HCT116 (cell line): ENCODE results near the gene IRF8. TPM values are rescaled to one million over a fixed set of nuclear protein-coding genes. Genes with fewer than 3 reads are reported as not detected.

Experiments used
- ATAC-seq: fragments of 200-7000 bp; cut with Tn5 transposase; 2 replicates; pipeline ENCODE4 v1.9.1; 2020; ENCODE audit warnings: mild to moderate bottlenecking, moderate library complexity
- BruUV-seq: library from RNA; stranded (reverse); fragments of 400-500 nt; replicated peaks from 2 replicates; lab custom pipeline; 2021; lab: Mats Ljungman, UMichigan
- CTCF ChIA-PET: fragments of 300-600 bp; sonication (Branson Sonifier 250); formaldehyde crosslinking; loops from one replicate; lab custom pipeline; 2021; ENCODE audit warnings: antibody characterized with exemption; lab: Charles Lee
- POLR2A ChIA-PET: fragments of 300-600, 350-600 bp; sonication (Branson Sonifier 250); formaldehyde crosslinking; loops from one replicate; lab custom pipeline; 2021; ENCODE audit warnings: antibody characterized with exemption; lab: Charles Lee
- RAD21 ChIA-PET, 2 experiments: fragments of 300-600 bp; sonication (Branson Sonifier 250); formaldehyde crosslinking; loops; one replicate each; lab custom pipeline; 2023; ENCODE audit warnings: low total read pairs in 2 of 2; ENCODE audit not compliant: uncharacterized antibody in 2 of 2, unreplicated experiment in 2 of 2, low non-redundant PET in 1 of 2; lab: Charles Lee
- DNase-seq: peaks from one replicate; pipeline ENCODE4 v3.0.0-alpha.2; 2010; ENCODE audit warnings: low read depth, low spot score
- H2AFZ ChIP-seq: fragments of 200-600 bp; shearing (Covaris generic), sonication (generic); 2 replicates; pipeline ENCODE4 v1.6.1; 2017; ENCODE audit warnings: low read depth, mixed run types, mixed read lengths, antibody characterized with exemption, low read length; ENCODE audit not compliant: poor library complexity, severe bottlenecking
- H3K27ac ChIP-seq: 2 replicates; pipeline ENCODE4 v1.5.1; 2012; ENCODE audit warnings: low read depth, low read length
- H3K27me3 ChIP-seq: fragments of 200-600 bp; sonication (generic); 2 replicates; pipeline ENCODE4 v1.6.1; 2016; ENCODE audit warnings: mixed run types, low read length, mixed read lengths; ENCODE audit not compliant: insufficient read depth
- H3K36me3 ChIP-seq, 2 experiments: fragments of 200-500 bp in 1 of 2; fragments of 200-600 bp in 1 of 2; sonication (Bioruptor generic) in 1 of 2; sonication (generic) in 1 of 2; 2 replicates each; pipeline versions ENCODE4 v1.5.1 to v1.6.1; 2014 to 2016; ENCODE audit warnings: low read length in 2 of 2, inconsistent platforms in 1 of 2, mixed read lengths in 1 of 2, mixed run types in 1 of 2; ENCODE audit not compliant: insufficient read depth in 2 of 2, control insufficient read depth in 1 of 2
- H3K4me1 ChIP-seq, 2 experiments: fragments of 200-600 bp in 1 of 2; sonication (generic) in 1 of 2; 2 replicates each; pipeline versions ENCODE4 v1.5.1 to v1.6.1; 2012 to 2017; ENCODE audit warnings: low read length in 2 of 2, inconsistent platforms in 1 of 2, mild to moderate bottlenecking in 1 of 2, mixed read lengths in 1 of 2, mixed run types in 1 of 2, moderate library complexity in 1 of 2; ENCODE audit not compliant: insufficient read depth in 2 of 2, control insufficient read depth in 1 of 2
- H3K4me2 ChIP-seq: fragments of 200-600 bp; sonication (generic); 2 replicates; pipeline ENCODE4 v1.6.1; 2017; ENCODE audit warnings: mixed run types, low read length, mixed read lengths
- H3K4me3 ChIP-seq, 2 experiments: fragments of 200-600 bp in 1 of 2; sonication (generic) in 1 of 2; replicated peaks in 1 of 2; 2 replicates each; pipeline ENCODE4 v1.5.1; 2011 to 2016; ENCODE audit warnings: low read length in 2 of 2, control low read depth in 1 of 2, low read depth in 1 of 2, mild to moderate bottlenecking in 1 of 2, mixed read lengths in 1 of 2, mixed run types in 1 of 2
- H3K79me2 ChIP-seq: fragments of 200-600 bp; sonication (generic); 2 replicates; pipeline ENCODE4 v1.6.1; 2017; ENCODE audit warnings: mild to moderate bottlenecking, mixed run types, low read length, moderate library complexity, mixed read lengths; ENCODE audit not compliant: insufficient read depth
- H3K9ac ChIP-seq: fragments of 200-600 bp; sonication (generic); 2 replicates; pipeline ENCODE4 v1.6.1; 2016; ENCODE audit warnings: low read length, mixed read lengths
- H3K9me2 ChIP-seq: fragments of 200-600 bp; sonication (generic), shearing (Covaris generic); 2 replicates; pipeline ENCODE4 v1.6.1; 2017; ENCODE audit warnings: mixed run types, mild to moderate bottlenecking, moderate library complexity; ENCODE audit not compliant: insufficient read depth
- H3K9me3 ChIP-seq, 2 experiments: fragments of 200-500 bp in 1 of 2; fragments of 200-600 bp in 1 of 2; sonication (Bioruptor generic) in 1 of 2; sonication (generic) in 1 of 2; 2 replicates each; pipeline ENCODE4 v1.6.1; 2014 to 2017; ENCODE audit warnings: low read length in 2 of 2, mixed read lengths in 2 of 2, inconsistent platforms in 1 of 2, low read depth in 1 of 2, mild to moderate bottlenecking in 1 of 2, mixed run types in 1 of 2, moderate library complexity in 1 of 2; ENCODE audit not compliant: control insufficient read depth in 1 of 2, insufficient read depth in 1 of 2
- H4K20me1 ChIP-seq: fragments of 200-600 bp; sonication (generic), shearing (Covaris generic); 2 replicates; pipeline ENCODE4 v1.6.1; 2017; ENCODE audit warnings: mixed run types, mild to moderate bottlenecking, moderate library complexity; ENCODE audit not compliant: insufficient read depth
- CBX3 ChIP-seq: IDR thresholded peaks from 2 replicates; pipeline ENCODE4 v1.6.1; 2012; ENCODE audit warnings: low read depth
- CEBPB ChIP-seq: IDR thresholded peaks from 2 replicates; pipeline ENCODE4 v1.6.1; 2012; ENCODE audit warnings: low read depth
- EGR1 ChIP-seq: IDR thresholded peaks from 2 replicates; pipeline ENCODE4 v1.6.1; 2012; ENCODE audit warnings: low read depth
- ELF1 ChIP-seq: IDR thresholded peaks from 2 replicates; pipeline ENCODE4 v1.6.1; 2012; ENCODE audit warnings: low read depth, borderline replicate concordance
- EZH2 ChIP-seq: fragments of 200-600 bp; sonication (generic); IDR thresholded peaks from 2 replicates; pipeline ENCODE4 v1.6.1; 2017; ENCODE audit warnings: antibody characterized with exemption, mixed run types
- EZH2phosphoT487 ChIP-seq: fragments of 200-600 bp; IDR thresholded peaks from 2 replicates; pipeline ENCODE4 v1.6.1; 2018; ENCODE audit warnings: antibody characterized with exemption, borderline replicate concordance
- FOSL1 ChIP-seq: IDR thresholded peaks from 2 replicates; pipeline ENCODE4 v1.6.1; 2012; ENCODE audit warnings: low read depth
- MAX ChIP-seq: IDR thresholded peaks from 2 replicates; pipeline ENCODE4 v1.6.1; 2012
- POLR2AphosphoS5 ChIP-seq: IDR thresholded peaks from 2 replicates; pipeline ENCODE4 v1.6.1; 2011; ENCODE audit warnings: mild to moderate bottlenecking, low read depth, low read length, moderate library complexity
- RAD21 ChIP-seq: IDR thresholded peaks from 2 replicates; pipeline ENCODE4 v1.6.1; 2012; ENCODE audit warnings: low read depth, mild to moderate bottlenecking
- SIN3A ChIP-seq: IDR thresholded peaks from 2 replicates; pipeline ENCODE4 v1.6.1; 2012; ENCODE audit warnings: low read depth
- SP1 ChIP-seq: IDR thresholded peaks from 2 replicates; pipeline ENCODE4 v1.6.1; 2012; ENCODE audit warnings: low read depth
- SRF ChIP-seq: IDR thresholded peaks from 2 replicates; pipeline ENCODE4 v1.6.1; 2012; ENCODE audit warnings: low read depth
- TCF7L2 ChIP-seq: IDR thresholded peaks from 2 replicates; pipeline ENCODE4 v1.7.0; 2011; ENCODE audit warnings: borderline replicate concordance, inconsistent platforms; ENCODE audit not compliant: insufficient read depth, insufficient read length; ENCODE audit errors: extremely low read depth
- YY1 ChIP-seq: IDR thresholded peaks from 2 replicates; pipeline ENCODE4 v1.6.1; 2011; ENCODE audit warnings: low read length, low read depth, moderate library complexity, mild to moderate bottlenecking; ENCODE audit not compliant: insufficient replicate concordance; ENCODE audit errors: extremely low read depth
- ZFX ChIP-seq: fragments of 450-650 bp; IDR thresholded peaks from 2 replicates; pipeline ENCODE4 v1.6.1; 2017
- ZNF274 ChIP-seq: fragments of 200-500 bp; sonication (Bioruptor generic); IDR thresholded peaks from 2 replicates; pipeline ENCODE4 v1.6.1; 2014; ENCODE audit warnings: mild to moderate bottlenecking, low read depth, low read length, inconsistent platforms
- intact Hi-C: fragments of 100-400 bp; cut with micrococcal nuclease; formaldehyde crosslinking; loops from 2 replicates; pipeline ENCODE4 v1.10.0; 2022
- total RNA-seq: library from RNA; stranded (reverse); gene quantifications from one replicate; pipeline ENCODE4 v1.2.1, GENCODE V29; 2021; ENCODE audit not compliant: unreplicated experiment
- TF ChIP-seq, protein P1 (sequence below): IDR thresholded peaks from 2 replicates; pipeline ENCODE4 v1.6.1; 2012
- TF ChIP-seq, protein P2 (sequence below), 3 experiments: fragments of 200-600 bp in 1 of 3; sonication (generic) in 1 of 3; IDR thresholded peaks in 2 of 3; conservative IDR thresholded peaks in 1 of 3; 2 replicates each; pipeline ENCODE4 v1.5.1; 2012 to 2017; ENCODE audit warnings: low read depth in 2 of 3, low read length in 2 of 3, antibody characterized with exemption in 1 of 3, borderline replicate concordance in 1 of 3, control low read depth in 1 of 3, mild to moderate bottlenecking in 1 of 3, mixed read lengths in 1 of 3, mixed run types in 1 of 3, moderate library complexity in 1 of 3; ENCODE audit not compliant: insufficient read depth in 1 of 3

The IRF8 gene
- total RNA-seq, 1 experiment from 2014 or later: 0.61 TPM

- ChIA-PET RAD21 (no interaction called here), POLR2A (no interaction called here), CTCF (no interaction called here)
- H3K4me3 ChIP-seq: no peak overlapping the region
- H3K9me2 ChIP-seq: no peaks in the 10 kb centered on the region
- DNase-seq (no peak), ATAC-seq (no peak)
- BruUV-seq: no TSS peak
- TF ChIP-seq CBX3 (no peak), YY1 (no peak), EZH2phosphoT487 (no peak), ZNF274 (no peak), ELF1 (no peak), TCF7L2 (no peak), POLR2AphosphoS5 (no peak), CEBPB (no peak), ZFX (no peak), SIN3A (no peak), RAD21 (no peak), FOSL1 (no peak), EGR1 (no peak), EZH2 (no peak), SP1 (no peak), SRF (no peak), MAX (no peak)
- TF ChIP-seq, protein P1, sequence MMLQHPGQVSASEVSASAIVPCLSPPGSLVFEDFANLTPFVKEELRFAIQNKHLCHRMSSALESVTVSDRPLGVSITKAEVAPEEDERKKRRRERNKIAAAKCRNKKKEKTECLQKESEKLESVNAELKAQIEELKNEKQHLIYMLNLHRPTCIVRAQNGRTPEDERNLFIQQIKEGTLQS: no peak
- TF ChIP-seq, protein P2, sequence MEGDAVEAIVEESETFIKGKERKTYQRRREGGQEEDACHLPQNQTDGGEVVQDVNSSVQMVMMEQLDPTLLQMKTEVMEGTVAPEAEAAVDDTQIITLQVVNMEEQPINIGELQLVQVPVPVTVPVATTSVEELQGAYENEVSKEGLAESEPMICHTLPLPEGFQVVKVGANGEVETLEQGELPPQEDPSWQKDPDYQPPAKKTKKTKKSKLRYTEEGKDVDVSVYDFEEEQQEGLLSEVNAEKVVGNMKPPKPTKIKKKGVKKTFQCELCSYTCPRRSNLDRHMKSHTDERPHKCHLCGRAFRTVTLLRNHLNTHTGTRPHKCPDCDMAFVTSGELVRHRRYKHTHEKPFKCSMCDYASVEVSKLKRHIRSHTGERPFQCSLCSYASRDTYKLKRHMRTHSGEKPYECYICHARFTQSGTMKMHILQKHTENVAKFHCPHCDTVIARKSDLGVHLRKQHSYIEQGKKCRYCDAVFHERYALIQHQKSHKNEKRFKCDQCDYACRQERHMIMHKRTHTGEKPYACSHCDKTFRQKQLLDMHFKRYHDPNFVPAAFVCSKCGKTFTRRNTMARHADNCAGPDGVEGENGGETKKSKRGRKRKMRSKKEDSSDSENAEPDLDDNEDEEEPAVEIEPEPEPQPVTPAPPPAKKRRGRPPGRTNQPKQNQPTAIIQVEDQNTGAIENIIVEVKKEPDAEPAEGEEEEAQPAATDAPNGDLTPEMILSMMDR (IDR thresholded peaks at IDR 0.05 in 2 of 3, conservative IDR thresholded peaks at IDR 0.05 in 1 of 3; ENCODE audit: borderline replicate concordance in 1 of 3, insufficient read depth in 1 of 3, low read depth in 2 of 3, low read length in 2 of 3): no peak
- peaks cover 53% of the 10 kb centered on the region for H3K27me3 ChIP-seq
- no peaks in the 10 kb centered on the region for H3K79me2 ChIP-seq
- no peak overlapping the region for H3K9ac ChIP-seq
- no peaks in the 10 kb centered on the region; a peak in 2 of 4 replicates for H3K9me3 ChIP-seq
- H4K20me1 ChIP-seq: no peaks in the 10 kb centered on the region
- H3K4me1 ChIP-seq: no peaks in the 10 kb centered on the region
- H3K36me3 ChIP-seq: no peaks in the 10 kb centered on the region
- H3K4me2 ChIP-seq: no peak overlapping the region
- H3K27ac ChIP-seq: no peak overlapping the region
- no peak overlapping the region for H2AFZ ChIP-seq
- intact Hi-C loops: no loop called here
These were observed 30.5 kb upstream of the IRF8 start for GRCh38 chr16:85868495-85868894.
